DND-41 (cell line): ENCODE results near the gene FSHR.

ENCODE experiments used
- CTCF ChIP-seq: IDR thresholded peaks from 2 replicates; pipeline ENCODE4 v1.5.1; 2012; ENCODE audit warnings: borderline replicate concordance, low read length, moderate library complexity, mild to moderate bottlenecking; ENCODE audit not compliant: poor library complexity, severe bottlenecking; ENCODE audit errors: extremely low read depth
- EZH2 ChIP-seq: IDR thresholded peaks from 3 replicates; pipeline ENCODE4 v1.6.1; 2012; ENCODE audit warnings: borderline replicate concordance, low read depth, mild to moderate bottlenecking, moderate library complexity, low read length, inconsistent platforms; ENCODE audit not compliant: severe bottlenecking

DNA sequence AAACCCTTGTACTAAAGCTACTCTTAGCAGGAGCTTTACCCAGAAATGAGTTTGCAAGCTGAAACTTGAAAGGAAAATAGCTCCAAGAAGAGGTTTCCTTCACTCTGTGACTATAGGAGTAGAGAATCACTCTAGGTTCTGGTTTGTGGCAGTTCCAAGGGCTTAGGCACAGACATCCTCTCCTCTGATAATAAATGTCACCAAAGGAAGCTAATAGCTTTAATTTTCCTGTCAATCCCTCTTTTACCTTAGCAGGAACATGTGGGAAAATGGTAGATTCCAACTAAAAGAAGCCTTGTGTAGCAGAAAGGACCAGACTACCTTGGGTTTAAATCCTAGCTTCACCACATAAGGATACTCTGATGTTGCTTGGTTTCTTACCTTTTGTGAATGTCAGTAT, 104.0 kb downstream of the FSHR start:
- TF ChIP-seq CTCF = no peak
- no peak for TF ChIP-seq EZH2
